Nephron (organoid): Measurements from ENCODE around the gene HIC2.
"Not testable (repeated sequence)": the region's sequence is repeated elsewhere in the genome, so short reads cannot be mapped to it uniquely, and the experiment has no call there.

Source experiments
- H3K27ac Mint-ChIP-seq, 3 experiments: 2 replicates each; pipeline ENCODE4 v1.8.0; 2020; ENCODE audit warnings: mixed read lengths in 3 of 3, mild to moderate bottlenecking in 2 of 3, moderate library complexity in 1 of 3
- H3K27me3 Mint-ChIP-seq: 2 replicates; pipeline ENCODE4 v1.8.0; 2021; ENCODE audit warnings: low read depth, mild to moderate bottlenecking, moderate library complexity, mixed read lengths
- H3K36me3 Mint-ChIP-seq: 2 replicates; pipeline ENCODE4 v1.8.0; 2020; ENCODE audit warnings: low read depth, mixed read lengths
- H3K4me1 Mint-ChIP-seq: 2 replicates; pipeline ENCODE4 v1.8.0; 2020; ENCODE audit warnings: mixed read lengths
- H3K4me3 Mint-ChIP-seq, 3 experiments: 2 replicates each; pipeline ENCODE4 v1.8.0; 2020; ENCODE audit warnings: mild to moderate bottlenecking in 3 of 3, mixed read lengths in 3 of 3, moderate library complexity in 2 of 3
- H3K9me3 Mint-ChIP-seq: 2 replicates; pipeline ENCODE4 v1.8.0; 2020; ENCODE audit warnings: mixed read lengths

HIC2 gene

GRCh38 chr22:21468194-21469096, 51.3 kb downstream of the HIC2 start:
- H3K27me3 Mint-ChIP-seq, H3K36me3 Mint-ChIP-seq, H3K9me3 Mint-ChIP-seq, H3K4me1 Mint-ChIP-seq: not testable (repeated sequence)
- Mint-ChIP-seq H3K4me3 (peak overlapping the region; percentile 86 to 89 (median 87)), H3K27ac (peak overlapping the region in 1 of 3 experiments; percentile 91)

GRCh38 chr22:21469097-21469994, 52.2 kb downstream of the HIC2 start:
- not testable (repeated sequence) for H3K4me3 Mint-ChIP-seq, H3K36me3 Mint-ChIP-seq, H3K4me1 Mint-ChIP-seq, H3K27ac Mint-ChIP-seq, H3K27me3 Mint-ChIP-seq, H3K9me3 Mint-ChIP-seq

GRCh38 chr22:21472984-21473383, 55.8 kb downstream of the HIC2 start:
- not testable (repeated sequence) for H3K4me3 Mint-ChIP-seq, H3K4me1 Mint-ChIP-seq, H3K9me3 Mint-ChIP-seq, H3K27ac Mint-ChIP-seq, H3K36me3 Mint-ChIP-seq, H3K27me3 Mint-ChIP-seq

- H3K4me3 Mint-ChIP-seq, H3K36me3 Mint-ChIP-seq, H3K4me1 Mint-ChIP-seq, H3K27me3 Mint-ChIP-seq, H3K27ac Mint-ChIP-seq, H3K9me3 Mint-ChIP-seq: not testable (repeated sequence)
Observed at GRCh38 chr22:21473664-21474063, 56.5 kb downstream of the HIC2 start.

- H3K27me3 Mint-ChIP-seq, H3K4me1 Mint-ChIP-seq, H3K4me3 Mint-ChIP-seq, H3K36me3 Mint-ChIP-seq, H3K9me3 Mint-ChIP-seq, H3K27ac Mint-ChIP-seq: not testable (repeated sequence)
Observed at GRCh38 chr22:21484039-21484438, 66.9 kb downstream of the HIC2 start.

GRCh38 chr22:21487723-21488122, 70.6 kb downstream of the HIC2 start:
- H3K9me3 Mint-ChIP-seq, H3K27me3 Mint-ChIP-seq, H3K36me3 Mint-ChIP-seq, H3K4me1 Mint-ChIP-seq, H3K27ac Mint-ChIP-seq, H3K4me3 Mint-ChIP-seq: not testable (repeated sequence)

- H3K4me3 Mint-ChIP-seq, H3K4me1 Mint-ChIP-seq, H3K9me3 Mint-ChIP-seq, H3K27ac Mint-ChIP-seq, H3K27me3 Mint-ChIP-seq, H3K36me3 Mint-ChIP-seq: not testable (repeated sequence)
Observed at GRCh38 chr22:21489149-21489680, 72.0 kb downstream of the HIC2 start.

GRCh38 chr22:21490556-21490955, 73.4 kb downstream of the HIC2 start:
- H3K36me3 Mint-ChIP-seq, H3K27me3 Mint-ChIP-seq, H3K4me1 Mint-ChIP-seq, H3K4me3 Mint-ChIP-seq, H3K27ac Mint-ChIP-seq, H3K9me3 Mint-ChIP-seq: not testable (repeated sequence)

- not testable (repeated sequence) for H3K4me3 Mint-ChIP-seq, H3K27me3 Mint-ChIP-seq, H3K27ac Mint-ChIP-seq, H3K9me3 Mint-ChIP-seq, H3K4me1 Mint-ChIP-seq, H3K36me3 Mint-ChIP-seq
Observed at GRCh38 chr22:21492271-21492670, 75.1 kb downstream of the HIC2 start.

GRCh38 chr22:21493789-21494782, 76.9 kb downstream of the HIC2 start:
- H3K4me1 Mint-ChIP-seq, H3K36me3 Mint-ChIP-seq, H3K27me3 Mint-ChIP-seq, H3K4me3 Mint-ChIP-seq, H3K9me3 Mint-ChIP-seq, H3K27ac Mint-ChIP-seq: not testable (repeated sequence)

- not testable (repeated sequence) for H3K9me3 Mint-ChIP-seq, H3K4me3 Mint-ChIP-seq, H3K27ac Mint-ChIP-seq, H3K4me1 Mint-ChIP-seq, H3K27me3 Mint-ChIP-seq, H3K36me3 Mint-ChIP-seq
Observed at GRCh38 chr22:21497984-21498383, 80.8 kb downstream of the HIC2 start.

GRCh38 chr22:21498489-21498888, 81.3 kb downstream of the HIC2 start:
- not testable (repeated sequence) for H3K27me3 Mint-ChIP-seq, H3K9me3 Mint-ChIP-seq, H3K4me1 Mint-ChIP-seq, H3K4me3 Mint-ChIP-seq, H3K36me3 Mint-ChIP-seq, H3K27ac Mint-ChIP-seq

GRCh38 chr22:21499623-21500506, 82.7 kb downstream of the HIC2 start:
- H3K9me3 Mint-ChIP-seq, H3K4me1 Mint-ChIP-seq, H3K36me3 Mint-ChIP-seq, H3K4me3 Mint-ChIP-seq, H3K27ac Mint-ChIP-seq, H3K27me3 Mint-ChIP-seq: not testable (repeated sequence)
